ENCODE results near the gene SYT2. TPM values are rescaled to one million over a fixed set of nuclear protein-coding genes. Genes with fewer than 3 reads are reported as not detected.
A peak's percentile ranks its signal among the peaks of the same experiment; 100 is the strongest.

SYT2 gene
- total RNA-seq, 1 experiment from 2014 or later, result not detected

DNA sequence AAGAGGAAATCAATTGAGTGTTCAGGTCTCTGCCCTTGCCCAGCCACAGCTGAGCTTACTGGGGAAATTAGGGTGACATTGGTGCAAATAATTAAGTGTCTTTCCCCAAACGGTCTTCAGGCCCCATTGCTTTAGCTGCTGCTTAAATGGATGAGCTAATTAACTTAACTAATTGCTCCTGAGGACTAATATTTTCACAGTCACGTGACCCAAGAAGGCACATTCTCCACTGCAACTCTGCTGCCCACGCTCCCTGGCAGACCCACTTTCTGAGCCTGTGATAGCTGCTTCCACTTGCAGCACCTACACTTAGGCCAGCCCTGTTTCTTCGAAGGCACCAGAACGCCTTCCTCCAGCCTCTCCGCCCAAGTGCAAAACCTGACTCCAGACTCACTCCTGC, 56.2 kb downstream of the SYT2 start (continued):
- no peak for TF ChIP-seq CEBPB (IDR thresholded peaks at IDR 0.05; ENCODE audit: low read depth)
- no peak for TF ChIP-seq REST (IDR thresholded peaks at IDR 0.05; ENCODE audit: low read depth)
- TF ChIP-seq EGR1 (IDR thresholded peaks at IDR 0.05; ENCODE audit: low read depth), result no peak
- TF ChIP-seq SIN3A (IDR thresholded peaks at IDR 0.05; ENCODE audit: low read depth), result no peak
- TF ChIP-seq, protein P1, sequence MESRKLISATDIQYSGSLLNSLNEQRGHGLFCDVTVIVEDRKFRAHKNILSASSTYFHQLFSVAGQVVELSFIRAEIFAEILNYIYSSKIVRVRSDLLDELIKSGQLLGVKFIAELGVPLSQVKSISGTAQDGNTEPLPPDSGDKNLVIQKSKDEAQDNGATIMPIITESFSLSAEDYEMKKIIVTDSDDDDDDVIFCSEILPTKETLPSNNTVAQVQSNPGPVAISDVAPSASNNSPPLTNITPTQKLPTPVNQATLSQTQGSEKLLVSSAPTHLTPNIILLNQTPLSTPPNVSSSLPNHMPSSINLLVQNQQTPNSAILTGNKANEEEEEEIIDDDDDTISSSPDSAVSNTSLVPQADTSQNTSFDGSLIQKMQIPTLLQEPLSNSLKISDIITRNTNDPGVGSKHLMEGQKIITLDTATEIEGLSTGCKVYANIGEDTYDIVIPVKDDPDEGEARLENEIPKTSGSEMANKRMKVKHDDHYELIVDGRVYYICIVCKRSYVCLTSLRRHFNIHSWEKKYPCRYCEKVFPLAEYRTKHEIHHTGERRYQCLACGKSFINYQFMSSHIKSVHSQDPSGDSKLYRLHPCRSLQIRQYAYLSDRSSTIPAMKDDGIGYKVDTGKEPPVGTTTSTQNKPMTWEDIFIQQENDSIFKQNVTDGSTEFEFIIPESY (IDR thresholded peaks at IDR 0.05; ENCODE audit: extremely low read depth, insufficient replicate concordance, low read length), result no peak
- TF ChIP-seq ZNF274 (IDR thresholded peaks at IDR 0.05; ENCODE audit: low read depth, low read length), result no peak

DNA sequence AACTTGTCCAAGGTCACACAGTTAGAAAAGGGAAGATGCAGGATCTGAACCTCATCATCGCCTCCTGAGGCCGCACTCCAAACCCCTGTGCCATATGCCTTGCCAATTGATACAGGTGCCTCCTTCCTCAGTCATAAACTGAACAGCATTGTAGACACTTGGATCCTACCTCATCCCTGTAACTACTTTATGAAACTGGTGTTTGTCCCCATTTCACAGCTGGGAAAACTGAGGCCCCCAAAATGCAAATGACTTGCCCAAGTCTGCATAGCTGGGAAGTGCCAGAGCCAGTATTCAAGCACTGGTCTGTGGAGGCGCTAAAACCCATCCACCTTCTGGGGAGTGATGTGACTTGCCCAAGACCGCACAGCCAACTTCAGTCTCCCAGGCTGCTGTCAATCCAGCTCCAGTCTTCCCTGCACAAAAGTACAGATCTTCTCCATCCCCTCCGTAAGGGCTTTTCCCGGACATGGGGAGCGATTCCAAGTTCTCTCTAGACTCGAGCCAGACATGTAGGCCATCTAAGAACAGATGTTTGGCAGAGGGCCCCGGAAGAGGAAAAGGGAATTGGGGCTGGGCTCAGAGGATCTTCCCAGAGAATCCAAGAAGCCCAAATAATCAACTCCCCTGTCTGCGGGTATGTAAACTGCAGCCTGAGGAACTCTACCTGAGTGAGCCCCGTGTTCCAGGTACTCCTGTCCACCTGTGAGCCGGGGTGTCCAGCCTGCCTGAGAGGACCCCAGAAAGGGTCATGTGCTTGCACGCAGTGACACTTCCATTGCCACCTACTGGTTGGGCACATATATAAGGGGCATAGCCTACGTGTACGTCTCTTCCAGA, 60.5 kb downstream of the SYT2 start:
- ChIA-PET POLR2A (no interaction called here), RAD21 (ENCODE audit: low non-redundant PET in 1 of 2, low total read pairs in 2 of 2, uncharacterized antibody in 2 of 2, unreplicated experiment in 2 of 2) (no interaction called here), CTCF (interaction anchor here (1.0 kb wide), 1 partner anchor 10 kb away, joined by 3 read pairs; no protein-coding TSS in a partner anchor)
- no peak for DNase-seq (ENCODE audit: low read depth, low spot score)
- no peaks in the 10 kb centered on the region for H3K9me3 ChIP-seq (ENCODE audit: control insufficient read depth in 1 of 2, insufficient read depth in 1 of 2, low read depth in 1 of 2, low read length in 2 of 2)
- H4K20me1 ChIP-seq (ENCODE audit: insufficient read depth), result no peaks in the 10 kb centered on the region
- TF ChIP-seq ZNF274 (IDR thresholded peaks at IDR 0.05; ENCODE audit: low read depth, low read length) (no peak), CTCF (IDR thresholded peaks at IDR 0.05 in 2 of 3, conservative IDR thresholded peaks at IDR 0.05 in 1 of 3; ENCODE audit: borderline replicate concordance in 1 of 3, insufficient read depth in 1 of 3, low read depth in 2 of 3, low read length in 2 of 3) (peak in 1 of 3 experiments; percentile 26; a peak in 1 of 6 replicates)
- no peaks in the 10 kb centered on the region for H3K79me2 ChIP-seq (ENCODE audit: insufficient read depth, low read length)
- no peak overlapping the region for H2AFZ ChIP-seq (ENCODE audit: low read depth, low read length, poor library complexity, severe bottlenecking)
- no peak overlapping the region for H3K4me2 ChIP-seq (ENCODE audit: low read length)
- intact Hi-C loops (cut with micrococcal nuclease), result no loop called here
- H3K9ac ChIP-seq (ENCODE audit: low read length), result no peak overlapping the region
- no peaks in the 10 kb centered on the region for H3K9me2 ChIP-seq (ENCODE audit: insufficient read depth)
- no peak overlapping the region for H3K27ac ChIP-seq (ENCODE audit: low read depth, low read length)
- no peaks in the 10 kb centered on the region for H3K36me3 ChIP-seq (ENCODE audit: control insufficient read depth in 1 of 2, insufficient read depth in 2 of 2, low read length in 2 of 2)
- H3K27me3 ChIP-seq (ENCODE audit: insufficient read depth, low read length), result peaks cover 46% of the 10 kb centered on the region; the same call in 1 of the 2 replicates
- H3K4me3 ChIP-seq (replicated peaks in 1 of 2; ENCODE audit: low read depth in 1 of 2, low read length in 2 of 2), result no peak overlapping the region
- no peaks in the 10 kb centered on the region for H3K4me1 ChIP-seq (ENCODE audit: control insufficient read depth in 1 of 2, insufficient read depth in 2 of 2, low read length in 2 of 2)
- BruUV-seq (replicated peaks), result no TSS peak
- ATAC-seq, result peak; percentile 67
